Measurements from ENCODE around the gene ALAS1. TPM values are rescaled to one million over a fixed set of nuclear protein-coding genes. Genes with fewer than 3 reads are reported as not detected.
A peak's percentile ranks its signal among the peaks of the same experiment; 100 is the strongest.

Gene ALAS1
- total and polyA plus RNA-seq, 2 of the 13 experiments (the other 11 are each of a cell fraction or from before 2014, with no cell fraction given), result 36.0 to 43.2 TPM

- TF ChIP-seq PRDM15 (CRISPR knock-in tag; IDR thresholded peaks at IDR 0.05) (no peak), SSRP1 (CRISPR knock-in tag; IDR thresholded peaks at IDR 0.05) (no peak), SNAI1 (CRISPR knock-in tag; IDR thresholded peaks at IDR 0.05; ENCODE audit: borderline replicate concordance) (no peak), CBX1 (IDR thresholded peaks at IDR 0.05; ENCODE audit: low read depth) (no peak), ZNF674 (CRISPR knock-in tag; IDR thresholded peaks at IDR 0.05; ENCODE audit: low read depth) (no peak; the same call in 1 of the 2 replicates), ZNF33B (CRISPR knock-in tag; IDR thresholded peaks at IDR 0.05) (no peak), ZKSCAN1 (IDR thresholded peaks at IDR 0.05; ENCODE audit: low read length) (no peak), ZNF180 (CRISPR knock-in tag; IDR thresholded peaks at IDR 0.05; ENCODE audit: borderline replicate concordance, low read depth) (no peak), PHB2 (IDR thresholded peaks at IDR 0.05; ENCODE audit: partially characterized antibody) (no peak), ZNF160 (CRISPR knock-in tag; IDR thresholded peaks at IDR 0.05) (no peak), ZEB1 (IDR thresholded peaks at IDR 0.05; ENCODE audit: insufficient replicate concordance, low read depth) (no peak), SAP130 (CRISPR knock-in tag; IDR thresholded peaks at IDR 0.05; ENCODE audit: low read depth) (peak; percentile 77), ZFYVE20 (CRISPR knock-in tag; IDR thresholded peaks at IDR 0.05; ENCODE audit: borderline replicate concordance, low read depth) (no peak), ZKSCAN8 (CRISPR knock-in tag; IDR thresholded peaks at IDR 0.05; ENCODE audit: borderline replicate concordance) (no peak; the same call in 1 of the 2 replicates), GZF1 (CRISPR knock-in tag; IDR thresholded peaks at IDR 0.05) (0 out of 2 replicates have a peak, but pooled peaks have one; percentile 34), BRF2 (CRISPR knock-in tag; IDR thresholded peaks at IDR 0.05) (peak; percentile 35; the same call in 1 of the 2 replicates), HOXA9 (CRISPR knock-in tag; IDR thresholded peaks at IDR 0.05; ENCODE audit: borderline replicate concordance) (no peak), ZNF724P (CRISPR knock-in tag; IDR thresholded peaks at IDR 0.05; ENCODE audit: borderline replicate concordance) (peak; percentile 76; the same call in 1 of the 2 replicates), RFX3 (CRISPR knock-in tag; IDR thresholded peaks at IDR 0.05) (no peak), KDM6A (CRISPR knock-in tag; IDR thresholded peaks at IDR 0.05; ENCODE audit: low read depth) (peak; percentile 74), PHF8 (CRISPR knock-in tag; IDR thresholded peaks at IDR 0.05) (peak; percentile 62), MEIS1 (CRISPR knock-in tag; IDR thresholded peaks at IDR 0.05; ENCODE audit: borderline replicate concordance) (peak; percentile 82)
- TF ChIP-seq, protein P1, sequence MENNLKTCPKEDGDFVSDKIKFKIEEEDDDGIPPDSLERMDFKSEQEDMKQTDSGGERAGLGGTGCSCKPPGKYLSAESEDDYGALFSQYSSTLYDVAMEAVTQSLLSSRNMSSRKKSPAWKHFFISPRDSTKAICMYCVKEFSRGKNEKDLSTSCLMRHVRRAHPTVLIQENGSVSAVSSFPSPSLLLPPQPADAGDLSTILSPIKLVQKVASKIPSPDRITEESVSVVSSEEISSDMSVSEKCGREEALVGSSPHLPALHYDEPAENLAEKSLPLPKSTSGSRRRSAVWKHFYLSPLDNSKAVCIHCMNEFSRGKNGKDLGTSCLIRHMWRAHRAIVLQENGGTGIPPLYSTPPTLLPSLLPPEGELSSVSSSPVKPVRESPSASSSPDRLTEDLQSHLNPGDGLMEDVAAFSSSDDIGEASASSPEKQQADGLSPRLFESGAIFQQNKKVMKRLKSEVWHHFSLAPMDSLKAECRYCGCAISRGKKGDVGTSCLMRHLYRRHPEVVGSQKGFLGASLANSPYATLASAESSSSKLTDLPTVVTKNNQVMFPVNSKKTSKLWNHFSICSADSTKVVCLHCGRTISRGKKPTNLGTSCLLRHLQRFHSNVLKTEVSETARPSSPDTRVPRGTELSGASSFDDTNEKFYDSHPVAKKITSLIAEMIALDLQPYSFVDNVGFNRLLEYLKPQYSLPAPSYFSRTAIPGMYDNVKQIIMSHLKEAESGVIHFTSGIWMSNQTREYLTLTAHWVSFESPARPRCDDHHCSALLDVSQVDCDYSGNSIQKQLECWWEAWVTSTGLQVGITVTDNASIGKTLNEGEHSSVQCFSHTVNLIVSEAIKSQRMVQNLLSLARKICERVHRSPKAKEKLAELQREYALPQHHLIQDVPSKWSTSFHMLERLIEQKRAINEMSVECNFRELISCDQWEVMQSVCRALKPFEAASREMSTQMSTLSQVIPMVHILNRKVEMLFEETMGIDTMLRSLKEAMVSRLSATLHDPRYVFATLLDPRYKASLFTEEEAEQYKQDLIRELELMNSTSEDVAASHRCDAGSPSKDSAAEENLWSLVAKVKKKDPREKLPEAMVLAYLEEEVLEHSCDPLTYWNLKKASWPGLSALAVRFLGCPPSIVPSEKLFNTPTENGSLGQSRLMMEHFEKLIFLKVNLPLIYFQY (CRISPR knock-in tag; IDR thresholded peaks at IDR 0.05; ENCODE audit: borderline replicate concordance), result no peak
Measured at GRCh38 chr3:52176951-52177700, 20.8 kb upstream of the ALAS1 start (continued).

Data from HepG2 (cell line).